ENCODE results near the gene RUFY4. TPM values are rescaled to one million over a fixed set of nuclear protein-coding genes. Genes with fewer than 3 reads are reported as not detected.

Gene RUFY4
- total RNA-seq, 2 donors from 2014 or later: not detected

DNA sequence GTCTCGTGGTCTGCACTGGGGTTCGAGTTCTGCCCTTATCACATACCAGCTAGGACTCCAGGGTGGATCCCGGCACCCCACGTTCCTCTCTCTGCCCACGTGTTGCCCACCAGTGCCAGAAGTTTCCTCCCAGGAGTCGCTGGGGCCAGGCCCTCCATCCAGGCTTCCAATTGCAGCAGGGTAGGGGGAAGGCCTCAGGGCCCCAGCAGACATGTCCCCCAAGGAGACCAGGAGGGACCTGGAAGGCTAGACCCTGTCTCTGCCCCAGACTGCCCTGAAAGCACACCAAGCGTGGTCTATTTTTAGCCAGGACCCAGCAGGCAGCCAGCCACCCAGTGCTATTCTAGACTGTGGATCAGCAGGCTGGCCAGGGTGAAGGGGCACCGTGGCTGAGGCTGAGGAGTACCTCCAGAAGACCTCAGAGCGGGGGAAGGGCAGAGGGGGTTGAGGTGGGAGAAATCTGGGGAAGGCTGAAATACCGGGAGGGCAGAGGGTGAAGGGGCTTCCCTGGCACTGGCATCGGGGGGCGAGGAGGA is 47.4 kb upstream of the RUFY4 start:
- Histone ChIP-seq H3K27me3 (no peaks in the 10 kb centered on the region), H3K4me3 (no peak overlapping the region), H3K4me1 (peaks cover 33% of the 10 kb centered on the region), H3K27ac (no peak overlapping the region), H3K36me3 (replicated peaks in 1 of 2; ENCODE audit: insufficient read depth in 1 of 2, low read depth in 2 of 2) (no peaks in the 10 kb centered on the region), H3K9me3 (no peaks in the 10 kb centered on the region)
- DNase-seq: peak in 3 of 4 donors; percentile 2 to 13 (median 10)
- WGBS, 2 donors: 70 to 85% methylated on average over 9 to 12 of the region's 12 CpGs
- intact Hi-C loops (cut with DNase I): no loop called here
- TF ChIP-seq POLR2A (IDR thresholded peaks at IDR 0.05): no peak
- TF ChIP-seq, protein P1, sequence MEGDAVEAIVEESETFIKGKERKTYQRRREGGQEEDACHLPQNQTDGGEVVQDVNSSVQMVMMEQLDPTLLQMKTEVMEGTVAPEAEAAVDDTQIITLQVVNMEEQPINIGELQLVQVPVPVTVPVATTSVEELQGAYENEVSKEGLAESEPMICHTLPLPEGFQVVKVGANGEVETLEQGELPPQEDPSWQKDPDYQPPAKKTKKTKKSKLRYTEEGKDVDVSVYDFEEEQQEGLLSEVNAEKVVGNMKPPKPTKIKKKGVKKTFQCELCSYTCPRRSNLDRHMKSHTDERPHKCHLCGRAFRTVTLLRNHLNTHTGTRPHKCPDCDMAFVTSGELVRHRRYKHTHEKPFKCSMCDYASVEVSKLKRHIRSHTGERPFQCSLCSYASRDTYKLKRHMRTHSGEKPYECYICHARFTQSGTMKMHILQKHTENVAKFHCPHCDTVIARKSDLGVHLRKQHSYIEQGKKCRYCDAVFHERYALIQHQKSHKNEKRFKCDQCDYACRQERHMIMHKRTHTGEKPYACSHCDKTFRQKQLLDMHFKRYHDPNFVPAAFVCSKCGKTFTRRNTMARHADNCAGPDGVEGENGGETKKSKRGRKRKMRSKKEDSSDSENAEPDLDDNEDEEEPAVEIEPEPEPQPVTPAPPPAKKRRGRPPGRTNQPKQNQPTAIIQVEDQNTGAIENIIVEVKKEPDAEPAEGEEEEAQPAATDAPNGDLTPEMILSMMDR (IDR thresholded peaks at IDR 0.05): no peak
- no peak for ATAC-seq

DNA sequence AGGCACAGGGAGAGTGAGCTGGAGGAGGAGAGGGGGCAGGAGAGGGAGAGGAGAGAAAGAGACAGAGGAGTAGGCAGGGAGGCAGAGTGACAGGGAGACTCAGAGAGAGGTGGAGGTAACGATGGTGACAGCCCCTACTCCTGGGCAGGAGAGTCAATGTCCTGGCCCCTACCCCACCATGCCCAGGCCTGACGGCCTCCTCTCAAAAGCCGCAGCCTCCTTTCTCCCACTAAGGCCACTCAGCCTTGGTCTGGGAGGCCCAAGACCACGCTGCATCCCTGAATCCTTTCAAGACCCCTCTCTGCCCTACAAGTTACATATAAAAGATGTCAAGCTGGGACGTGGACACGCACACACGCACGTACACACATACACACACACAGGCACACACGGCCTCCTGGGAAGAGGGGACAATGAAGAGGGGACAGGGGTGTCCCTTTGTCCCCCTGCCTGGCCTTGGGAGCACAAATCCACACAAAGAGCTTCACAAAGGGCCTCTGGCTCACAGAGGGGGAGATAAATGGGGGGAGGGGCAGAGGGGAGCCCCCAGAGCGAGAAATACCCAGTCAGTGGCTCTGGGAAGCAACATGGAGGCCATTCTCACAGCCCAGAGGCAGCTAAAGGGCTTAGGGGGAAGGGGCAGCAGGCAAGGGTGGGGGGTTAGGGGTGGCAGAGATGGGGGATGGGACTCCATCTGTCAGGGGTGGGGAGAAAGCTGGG is 46.8 kb upstream of the RUFY4 start:
- intact Hi-C loops (cut with DNase I): no loop called here
- 89 to 90% methylated on average over 10 of the region's 10 CpGs for WGBS, 2 donors
- Histone ChIP-seq H3K4me1 (peaks cover 33% of the 10 kb centered on the region), H3K27me3 (no peaks in the 10 kb centered on the region), H3K36me3 (replicated peaks in 1 of 2; ENCODE audit: insufficient read depth in 1 of 2, low read depth in 2 of 2) (no peaks in the 10 kb centered on the region), H3K4me3 (no peak overlapping the region), H3K27ac (no peak overlapping the region), H3K9me3 (no peaks in the 10 kb centered on the region)
- DNase-seq (peak in 3 of 4 donors; percentile 0 to 5 (median 4)), ATAC-seq (no peak)
- TF ChIP-seq, protein P1 (IDR thresholded peaks at IDR 0.05): no peak
- no peak for TF ChIP-seq POLR2A (IDR thresholded peaks at IDR 0.05)

DNA sequence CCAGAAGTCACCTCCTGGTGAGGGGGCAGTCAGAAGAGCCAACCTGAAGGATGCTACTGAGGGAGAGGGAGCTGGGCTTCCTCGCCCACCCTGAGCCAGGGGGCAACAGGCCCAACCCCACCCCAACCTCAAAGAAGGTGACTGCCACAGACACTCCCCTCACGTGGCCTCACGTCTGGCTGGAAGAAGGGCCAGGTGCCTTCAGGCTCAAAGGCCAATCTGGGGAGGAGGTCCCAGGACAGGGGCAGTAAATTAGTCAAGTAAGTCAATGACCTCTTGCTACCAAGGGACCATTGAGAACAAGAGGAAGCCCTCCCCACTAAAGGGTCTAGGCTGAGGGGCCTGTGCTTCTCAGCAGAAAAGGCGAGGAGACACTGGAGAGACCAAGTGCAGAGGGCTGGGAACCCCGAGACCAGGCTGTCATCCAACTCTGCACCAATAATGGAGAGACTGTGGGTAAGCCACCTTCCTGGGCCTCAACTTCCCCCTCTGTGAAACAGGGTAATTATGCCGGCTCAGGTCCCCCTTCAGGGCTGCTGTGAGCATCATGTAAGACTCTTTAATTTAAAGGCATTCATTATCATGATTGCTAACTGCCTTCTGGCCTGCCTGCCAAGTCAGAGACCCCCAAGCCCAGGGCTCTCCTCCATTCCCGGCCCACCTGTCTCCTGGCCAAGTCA is 46.1 kb upstream of the RUFY4 start:
- Histone ChIP-seq H3K4me3 (no peak overlapping the region), H3K9me3 (no peaks in the 10 kb centered on the region), H3K4me1 (peaks cover 33% of the 10 kb centered on the region), H3K27ac (no peak overlapping the region), H3K27me3 (no peaks in the 10 kb centered on the region), H3K36me3 (replicated peaks in 1 of 2; ENCODE audit: insufficient read depth in 1 of 2, low read depth in 2 of 2) (no peaks in the 10 kb centered on the region)
- 83 to 93% methylated on average over 4 to 7 of the region's 7 CpGs for WGBS, 2 donors
- ATAC-seq: no peak
- DNase-seq: peak in 3 of 4 donors; percentile 1 to 8 (median 8)
- no peak for TF ChIP-seq POLR2A (IDR thresholded peaks at IDR 0.05)
- TF ChIP-seq, protein P1 (IDR thresholded peaks at IDR 0.05): no peak
- intact Hi-C loops (cut with DNase I): no loop called here

GRCh38 chr2:218023636-218024035 is 45.4 kb upstream of the RUFY4 start:
- no peak for ATAC-seq

More at GRCh38 chr2:218023636-218024035, 45.4 kb upstream of the RUFY4 start:
- TF ChIP-seq POLR2A (IDR thresholded peaks at IDR 0.05): no peak
- TF ChIP-seq, protein P1 (IDR thresholded peaks at IDR 0.05): no peak
- no peak overlapping the region for H3K4me3 ChIP-seq
- intact Hi-C loops (cut with DNase I): no loop called here
- H3K4me1 ChIP-seq: peaks cover 33% of the 10 kb centered on the region
- DNase-seq: peak in 3 of 4 donors; percentile 0 to 5 (median 3)
- WGBS, 2 donors: 74 to 79% methylated on average over 3 of the region's 3 CpGs
- H3K9me3 ChIP-seq: no peaks in the 10 kb centered on the region
- H3K36me3 ChIP-seq (replicated peaks in 1 of 2; ENCODE audit: insufficient read depth in 1 of 2, low read depth in 2 of 2): no peaks in the 10 kb centered on the region
- H3K27ac ChIP-seq: no peak overlapping the region
- H3K27me3 ChIP-seq: no peaks in the 10 kb centered on the region

Measured in body of pancreas (tissue), 4 donors.